Glomerular visceral epithelial cell (primary cell): ENCODE results near the gene DPP4.

Experiments used
- DNase-seq: peaks from one replicate; pipeline ENCODE4 v3.0.0-alpha.2; 2016; ENCODE audit errors: extremely low spot score

The DPP4 gene

DNA sequence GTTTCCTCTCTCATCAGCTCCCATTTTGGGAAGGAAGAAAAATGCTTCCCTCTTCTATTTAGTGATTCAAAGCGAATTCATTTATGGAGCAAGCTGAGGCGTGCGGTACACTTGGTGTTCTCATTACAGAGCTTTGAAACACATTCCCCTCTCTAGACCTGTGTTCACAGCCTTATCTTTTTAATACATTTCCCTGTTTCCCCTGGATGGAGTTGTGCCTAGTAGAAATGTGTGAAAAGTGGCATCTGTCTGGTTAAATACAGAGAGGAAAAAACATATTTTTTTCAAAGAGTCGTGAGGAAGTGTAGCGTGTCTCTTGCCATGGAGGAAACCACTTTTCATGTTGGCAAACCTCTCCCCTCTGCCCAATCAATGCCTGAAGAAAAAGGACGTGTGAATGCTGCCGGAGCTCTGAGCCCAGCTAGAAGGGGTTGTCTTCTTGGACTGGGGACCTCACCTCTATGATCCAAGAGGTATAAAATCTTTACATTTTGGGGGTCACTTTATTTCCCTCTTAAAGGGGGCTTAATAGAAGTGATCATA is 52.4 kb downstream of the DPP4 start:
- no peak for DNase-seq

GRCh38 chr2:162018530-162018929 is 55.5 kb downstream of the DPP4 start:
- DNase-seq, result no peak

DNA sequence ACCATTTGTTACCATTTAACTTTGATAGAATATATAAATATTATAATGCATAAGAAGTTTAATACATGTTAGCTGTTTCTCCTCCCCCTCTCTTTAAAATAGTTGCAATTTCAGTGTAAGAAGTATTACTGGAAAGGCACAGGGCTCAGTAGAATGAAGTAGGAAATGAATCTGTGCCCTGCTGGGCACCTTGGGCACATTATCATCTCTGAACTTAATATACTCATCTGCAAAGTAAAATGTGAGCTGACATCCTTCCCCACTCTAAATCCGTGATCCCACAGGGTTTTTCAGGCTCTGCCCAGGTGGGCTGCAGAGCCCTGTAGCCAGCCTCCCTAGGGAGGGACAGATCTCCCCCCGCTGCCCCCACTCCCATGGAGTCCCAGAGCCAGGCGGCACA is 56.8 kb downstream of the DPP4 start:
- DNase-seq, result no peak

DNA sequence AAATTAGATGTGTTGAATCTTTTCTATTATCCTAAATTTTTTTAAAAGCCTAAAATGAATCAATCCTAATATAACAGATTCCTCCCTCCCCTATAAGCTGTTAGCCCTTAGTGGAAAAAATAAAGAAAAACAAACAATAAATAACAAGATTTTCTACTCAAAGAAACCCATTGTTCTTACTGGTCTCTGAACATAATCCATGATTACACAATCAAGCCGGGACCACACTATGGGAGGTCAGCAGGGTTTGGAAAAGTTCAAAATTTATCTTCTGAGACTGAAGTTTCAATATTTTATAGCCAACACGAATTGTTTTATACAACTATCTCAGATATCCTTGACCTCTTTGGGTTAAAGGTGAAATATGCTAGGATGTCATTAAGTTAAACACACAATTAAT is 57.9 kb downstream of the DPP4 start:
- no peak for DNase-seq

DNA sequence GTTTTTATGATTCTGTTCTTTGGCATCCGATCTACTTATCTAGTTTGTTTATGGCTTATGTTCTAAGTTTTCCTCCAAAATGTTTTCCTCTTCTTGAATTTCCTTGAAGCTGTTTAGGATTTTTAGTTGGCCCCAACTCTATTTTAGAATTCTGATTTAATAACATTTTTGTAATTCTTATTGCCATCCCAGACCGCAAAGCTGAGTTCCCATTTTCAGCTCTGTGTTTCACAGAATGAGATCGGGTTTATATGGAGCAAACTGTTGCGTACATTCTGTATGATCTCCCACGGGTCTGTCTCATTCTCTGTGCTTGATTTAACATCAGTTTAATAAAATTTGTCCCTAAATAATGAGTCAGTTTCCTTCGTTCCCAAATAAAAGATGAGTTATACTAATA is 59.3 kb downstream of the DPP4 start:
- DNase-seq, result no peak

GRCh38 chr2:162013514-162014475 is 60.2 kb downstream of the DPP4 start:
- no peak for DNase-seq

GRCh38 chr2:162012565-162013058 is 61.4 kb downstream of the DPP4 start:
- no peak for DNase-seq

DNA sequence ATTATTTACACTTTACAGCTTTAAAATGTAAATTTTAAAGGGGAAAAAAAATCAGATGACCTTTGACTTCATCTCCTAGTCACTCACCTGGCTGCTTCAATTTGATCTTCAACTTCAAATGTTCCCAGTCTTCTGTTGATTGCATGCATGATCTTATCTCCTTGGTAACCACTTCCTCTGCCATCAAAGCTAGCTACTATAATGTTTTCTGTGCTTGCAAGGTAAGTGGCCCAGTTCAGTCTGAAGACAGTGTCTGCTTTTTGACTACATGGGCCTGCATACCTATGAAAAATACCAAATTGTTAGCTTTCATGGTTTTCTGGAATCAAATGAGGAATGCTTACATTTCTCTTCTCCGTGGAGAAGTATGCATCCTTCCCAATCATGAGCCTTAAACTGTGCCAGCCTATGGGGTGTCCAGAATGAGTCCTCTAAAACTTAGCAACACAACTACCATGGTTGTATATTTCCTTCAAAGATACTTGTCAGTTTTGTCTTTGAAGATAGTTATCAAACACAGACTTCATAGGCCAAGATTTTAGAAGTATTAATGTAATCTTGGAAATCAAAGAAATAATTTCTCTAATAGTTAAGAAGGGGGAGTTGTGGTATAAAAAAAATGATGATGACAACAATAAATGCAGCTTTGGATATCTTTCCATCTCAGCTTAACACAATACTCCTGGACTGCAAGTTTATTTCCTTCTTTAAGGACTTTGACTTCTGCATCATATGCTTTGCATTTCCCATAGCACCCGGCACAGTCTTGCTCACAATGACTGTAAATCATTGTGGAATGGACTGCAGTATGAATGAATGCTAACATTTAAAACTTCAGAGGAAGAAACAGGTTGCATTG is 62.1 kb downstream of the DPP4 start:
- DNase-seq, result no peak

GRCh38 chr2:162009543-162009942 is 64.5 kb downstream of the DPP4 start:
- DNase-seq, result no peak

- no peak for DNase-seq
Observed at GRCh38 chr2:162007447-162008040, 66.5 kb downstream of the DPP4 start.

DNA sequence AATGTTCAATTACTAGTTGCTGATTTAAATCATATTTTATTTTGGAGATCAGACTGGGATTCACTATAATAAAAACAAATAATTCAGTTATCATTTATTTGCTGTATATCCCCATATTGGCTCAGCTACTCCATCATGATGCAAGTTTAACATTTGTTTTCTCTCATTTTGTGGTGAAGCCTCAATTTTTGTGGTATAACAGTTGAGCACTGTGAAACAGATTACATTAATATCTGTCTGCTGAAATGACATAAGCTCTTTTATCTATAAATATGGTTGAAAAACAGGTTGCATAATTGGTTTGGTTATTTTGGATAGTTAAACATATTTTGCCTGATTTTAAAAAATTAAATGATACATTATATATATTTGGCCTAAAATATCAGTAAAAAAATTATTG is 67.7 kb downstream of the DPP4 start:
- DNase-seq, result no peak

DNA sequence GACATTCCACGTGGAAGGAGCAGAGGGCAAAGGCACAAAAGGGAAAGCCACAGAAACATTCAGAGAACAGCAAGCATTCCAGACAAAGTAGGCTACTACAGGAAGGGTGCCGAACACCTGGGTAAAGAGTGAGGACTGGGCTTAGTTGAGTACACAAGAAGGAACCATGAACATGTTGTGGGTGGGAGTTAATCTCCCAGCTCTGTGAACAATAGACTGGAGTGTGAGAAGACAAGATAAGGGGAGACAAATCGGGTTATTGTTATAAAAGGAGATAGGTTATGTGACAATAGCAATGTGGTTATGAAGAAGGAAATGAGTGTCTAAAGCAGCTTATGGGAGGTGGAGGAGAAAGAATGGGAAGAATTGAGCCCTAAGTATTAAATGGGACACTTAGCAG is 70.0 kb downstream of the DPP4 start:
- no peak for DNase-seq

DNA sequence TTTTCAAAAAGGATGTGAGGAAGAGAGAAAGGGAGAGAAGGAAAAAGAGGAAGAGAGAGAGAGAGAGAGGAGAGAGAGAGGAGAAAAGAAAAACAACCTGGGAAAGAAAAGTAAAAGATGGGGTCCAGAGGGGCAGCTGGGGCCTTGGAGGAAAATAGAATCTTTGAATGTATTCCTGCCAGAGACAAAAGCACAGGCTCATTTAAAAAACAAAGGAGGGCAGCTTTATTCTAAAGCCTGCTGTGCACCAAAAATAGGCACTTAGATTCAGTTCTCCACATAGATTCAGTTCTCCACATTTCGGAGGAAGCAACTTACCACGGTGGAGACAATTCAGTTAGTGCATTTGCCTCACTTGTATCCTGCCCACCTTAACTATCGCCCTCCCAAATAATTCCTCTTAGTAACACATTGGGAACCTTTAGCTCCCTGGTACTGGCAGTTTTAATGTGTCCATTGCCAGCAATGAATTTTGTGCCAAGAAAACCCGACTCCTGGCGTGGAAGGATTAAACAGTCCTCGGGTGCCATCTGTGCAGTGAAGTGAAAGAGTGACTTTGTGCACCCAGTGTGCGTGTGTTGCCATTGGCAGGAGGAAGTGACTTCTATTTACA is 71.3 kb downstream of the DPP4 start:
- DNase-seq, result no peak

DNA sequence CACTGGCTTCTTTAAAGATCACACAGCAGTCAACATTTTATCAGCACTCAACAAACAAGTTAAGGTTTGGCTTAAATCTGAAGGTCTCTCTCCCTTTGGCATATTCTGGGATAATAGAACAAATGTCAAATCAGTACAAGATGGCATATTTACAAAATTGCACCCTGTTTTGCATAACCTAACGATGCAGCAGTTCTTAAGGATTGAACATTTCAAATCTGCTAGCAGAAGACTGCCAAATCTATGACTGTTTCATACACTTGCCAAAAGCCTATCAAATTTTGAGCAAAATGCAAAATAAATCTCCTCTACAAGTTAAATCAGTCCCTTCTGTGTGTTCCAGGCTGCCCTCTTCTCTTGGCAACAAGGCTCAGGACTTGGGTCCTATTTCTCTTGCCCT is 73.6 kb downstream of the DPP4 start:
- DNase-seq, result no peak

- no peak for DNase-seq
Observed at GRCh38 chr2:161999321-161999720, 74.7 kb downstream of the DPP4 start.

DNA sequence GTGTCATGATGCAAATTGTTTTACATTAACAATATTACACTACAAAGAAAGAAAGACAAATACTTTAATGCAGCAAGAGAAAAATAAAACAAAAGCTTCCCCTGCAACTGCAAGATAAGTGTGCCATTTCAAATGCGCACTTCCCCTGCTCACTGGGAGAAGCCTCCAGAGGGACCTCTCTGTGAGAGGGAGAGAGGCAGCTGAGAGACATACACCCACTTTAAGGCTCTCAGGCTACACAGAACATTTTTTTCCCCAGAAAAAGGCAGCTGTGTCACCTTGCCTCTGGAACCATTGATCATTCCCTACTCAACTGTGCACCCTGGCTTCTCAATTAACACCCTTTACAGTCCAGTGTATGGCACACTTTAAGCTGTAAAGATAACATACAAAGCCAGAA is 75.2 kb downstream of the DPP4 start:
- DNase-seq, result no peak

DNA sequence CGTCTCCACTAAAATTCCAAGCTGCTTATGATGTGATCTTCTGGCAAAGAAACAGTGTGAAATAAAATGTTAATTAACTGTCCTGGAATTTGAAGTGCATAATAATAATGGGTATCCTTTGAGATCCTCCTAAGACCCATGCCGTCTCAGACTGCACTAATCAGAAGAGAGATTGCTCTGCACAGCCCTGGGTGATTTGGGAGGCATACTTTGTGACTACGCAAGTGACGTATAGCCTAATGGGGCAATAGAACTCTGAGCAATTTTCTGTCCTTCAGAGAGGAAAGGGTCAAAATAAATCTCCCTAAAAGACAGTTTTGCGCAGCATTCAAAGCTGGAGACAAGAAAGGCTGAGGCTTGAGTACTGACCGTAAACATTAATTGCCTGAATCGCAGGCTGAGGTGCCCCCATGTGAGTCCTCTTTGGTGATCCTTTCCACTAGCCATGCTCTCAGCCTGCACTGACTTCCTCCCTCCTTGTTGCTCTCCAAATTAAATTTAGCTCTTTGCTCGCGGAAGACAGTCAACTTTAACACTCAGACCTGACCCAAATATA is 76.0 kb downstream of the DPP4 start:
- no peak for DNase-seq

- DNase-seq, result no peak
Observed at GRCh38 chr2:161995553-161996016, 78.4 kb downstream of the DPP4 start.

DNA sequence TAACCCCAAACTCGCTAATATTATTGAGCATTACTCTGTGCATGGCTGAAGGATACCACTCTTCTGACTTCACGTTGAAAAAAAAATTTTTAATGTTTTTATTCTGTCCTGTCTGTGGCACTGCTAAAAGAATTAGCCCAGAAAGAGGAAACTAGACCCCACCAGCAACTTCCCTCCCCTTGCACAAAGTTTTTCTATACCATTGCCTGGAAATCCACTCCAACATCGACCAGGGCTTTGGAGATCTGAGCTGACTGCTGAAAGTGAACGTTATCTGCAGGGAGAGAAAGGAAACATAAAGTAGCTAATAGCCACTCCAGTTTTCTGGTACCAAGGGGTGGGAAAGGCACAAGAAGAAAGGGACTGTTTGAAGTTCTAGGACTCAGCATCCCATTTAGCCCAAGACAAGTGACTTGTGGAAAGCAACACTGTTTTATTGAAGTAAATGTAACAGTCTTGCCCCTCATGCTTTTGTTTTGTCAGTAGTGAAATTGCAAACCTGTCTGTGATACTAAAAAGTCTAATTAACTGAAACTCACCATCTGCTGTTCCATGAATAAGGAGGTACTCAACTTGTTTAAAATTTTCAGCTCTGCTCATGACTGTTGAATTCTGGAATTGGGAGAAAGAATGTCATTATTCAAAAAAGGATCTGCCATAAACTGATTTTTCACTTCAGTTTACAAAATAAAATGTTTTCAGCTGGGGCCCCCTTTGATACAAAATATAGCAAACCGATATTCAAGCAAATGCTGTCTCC is 79.1 kb downstream of the DPP4 start:
- DNase-seq, result no peak

- DNase-seq, result no peak
Observed at GRCh38 chr2:161992531-161992930, 81.5 kb downstream of the DPP4 start.
